Measurements from ENCODE around the gene SLC25A47. TPM values are rescaled to one million over a fixed set of nuclear protein-coding genes. Genes with fewer than 3 reads are reported as not detected.
A peak's percentile ranks its signal among the peaks of the same experiment; 100 is the strongest.

Gene SLC25A47
- total RNA-seq, 1 experiment from 2014 or later: not detected

DNA sequence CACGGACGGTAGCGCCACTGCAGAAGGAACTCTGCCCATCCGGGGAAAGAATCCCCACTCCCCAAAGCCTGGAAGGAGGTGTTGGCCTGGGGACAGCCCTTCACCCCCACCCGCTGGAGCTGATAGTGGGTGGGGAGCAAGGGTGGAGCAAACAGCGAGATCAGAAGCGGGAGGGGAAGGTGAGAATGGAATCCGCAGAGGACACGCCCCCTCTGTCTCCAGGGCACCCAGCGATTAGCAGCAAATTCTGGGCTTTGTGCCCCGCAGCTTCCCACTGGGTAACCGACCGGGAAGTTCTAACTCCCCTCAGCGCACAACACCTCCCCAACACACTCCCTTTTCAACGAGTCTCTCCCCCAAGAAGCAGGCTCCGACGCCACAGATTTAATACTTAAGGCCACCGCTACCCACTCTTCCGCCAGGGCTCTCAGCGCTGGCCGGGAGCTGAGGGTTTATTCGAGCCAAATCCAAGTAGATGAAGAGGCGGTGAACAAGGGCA lies 18.3 kb upstream of the SLC25A47 start:
- Mint-ChIP-seq H3K36me3 (ENCODE audit: insufficient read depth, unreplicated experiment) (no peaks in the 10 kb centered on the region), H3K27me3 (ENCODE audit: insufficient read depth, unreplicated experiment) (no peaks in the 10 kb centered on the region), H3K9me3 (ENCODE audit: unreplicated experiment) (no peaks in the 10 kb centered on the region), H3K27ac (ENCODE audit: unreplicated experiment) (no peak overlapping the region), H3K4me3 (ENCODE audit: unreplicated experiment) (peak overlapping the region; percentile 88), H3K4me1 (ENCODE audit: low read depth, unreplicated experiment) (peaks cover 10% of the 10 kb centered on the region)
- peak overlapping the region; percentile 82 for H3K4me3 ChIP-seq (ENCODE audit: low read depth, low read length)
- H3K27me3 ChIP-seq (replicated peaks; ENCODE audit: control insufficient read depth, insufficient read depth, low read length): no peaks in the 10 kb centered on the region
- peaks cover 14% of the 10 kb centered on the region; the same call in 1 of the 2 replicates for H3K4me1 ChIP-seq
- peak in 1 of 2 experiments; percentile 47 for DNase-seq
- ChIA-PET CTCF (no interaction called here), POLR2A (no interaction called here)
- no peaks in the 10 kb centered on the region for H3K9me3 ChIP-seq
- intact Hi-C loops (cut with micrococcal nuclease; ENCODE audit: unreplicated experiment): no loop called here
- H3K36me3 ChIP-seq (ENCODE audit: control insufficient read depth, insufficient read depth, low read length): no peaks in the 10 kb centered on the region
- TF ChIP-seq, protein P1, sequence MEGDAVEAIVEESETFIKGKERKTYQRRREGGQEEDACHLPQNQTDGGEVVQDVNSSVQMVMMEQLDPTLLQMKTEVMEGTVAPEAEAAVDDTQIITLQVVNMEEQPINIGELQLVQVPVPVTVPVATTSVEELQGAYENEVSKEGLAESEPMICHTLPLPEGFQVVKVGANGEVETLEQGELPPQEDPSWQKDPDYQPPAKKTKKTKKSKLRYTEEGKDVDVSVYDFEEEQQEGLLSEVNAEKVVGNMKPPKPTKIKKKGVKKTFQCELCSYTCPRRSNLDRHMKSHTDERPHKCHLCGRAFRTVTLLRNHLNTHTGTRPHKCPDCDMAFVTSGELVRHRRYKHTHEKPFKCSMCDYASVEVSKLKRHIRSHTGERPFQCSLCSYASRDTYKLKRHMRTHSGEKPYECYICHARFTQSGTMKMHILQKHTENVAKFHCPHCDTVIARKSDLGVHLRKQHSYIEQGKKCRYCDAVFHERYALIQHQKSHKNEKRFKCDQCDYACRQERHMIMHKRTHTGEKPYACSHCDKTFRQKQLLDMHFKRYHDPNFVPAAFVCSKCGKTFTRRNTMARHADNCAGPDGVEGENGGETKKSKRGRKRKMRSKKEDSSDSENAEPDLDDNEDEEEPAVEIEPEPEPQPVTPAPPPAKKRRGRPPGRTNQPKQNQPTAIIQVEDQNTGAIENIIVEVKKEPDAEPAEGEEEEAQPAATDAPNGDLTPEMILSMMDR (IDR thresholded peaks at IDR 0.05; ENCODE audit: insufficient read depth in 1 of 2, low read depth in 1 of 2, low read length in 1 of 2, severe bottlenecking in 1 of 2, unreplicated experiment in 1 of 2): no peak
- BruUV-seq (replicated peaks): no TSS peak

- peak overlapping the region; percentile 88 for H3K4me3 Mint-ChIP-seq (ENCODE audit: unreplicated experiment)
- POLR2A ChIA-PET: no interaction called here
- H3K27ac Mint-ChIP-seq (ENCODE audit: unreplicated experiment): no peak overlapping the region
- Histone ChIP-seq H3K27me3 (replicated peaks; ENCODE audit: control insufficient read depth, insufficient read depth, low read length) (no peaks in the 10 kb centered on the region), H3K4me1 (peaks cover 14% of the 10 kb centered on the region; the same call in 1 of the 2 replicates), H3K9me3 (no peaks in the 10 kb centered on the region), H3K36me3 (ENCODE audit: control insufficient read depth, insufficient read depth, low read length) (no peaks in the 10 kb centered on the region), H3K4me3 (ENCODE audit: low read depth, low read length) (peak overlapping the region; percentile 82)
- H3K4me1 Mint-ChIP-seq (ENCODE audit: low read depth, unreplicated experiment): peaks cover 10% of the 10 kb centered on the region
- H3K27me3 Mint-ChIP-seq (ENCODE audit: insufficient read depth, unreplicated experiment): no peaks in the 10 kb centered on the region
- TSS peak; percentile 26 for BruUV-seq (replicated peaks)
- no peaks in the 10 kb centered on the region for H3K36me3 Mint-ChIP-seq (ENCODE audit: insufficient read depth, unreplicated experiment)
- H3K9me3 Mint-ChIP-seq (ENCODE audit: unreplicated experiment): no peaks in the 10 kb centered on the region
- CTCF ChIA-PET: interaction anchor here (0.6 kb wide), 1 partner anchor 78 kb away, joined by 3 read pairs; no protein-coding TSS in a partner anchor
- DNase-seq: peak in 1 of 2 experiments; percentile 30
- intact Hi-C loops (cut with micrococcal nuclease; ENCODE audit: unreplicated experiment): no loop called here
- TF ChIP-seq, protein P1 (IDR thresholded peaks at IDR 0.05; ENCODE audit: insufficient read depth in 1 of 2, low read depth in 1 of 2, low read length in 1 of 2, severe bottlenecking in 1 of 2, unreplicated experiment in 1 of 2): no peak
Observed at GRCh38 chr14:100305324-100306100, 17.6 kb upstream of the SLC25A47 start.

- DNase-seq: peak; percentile 67 to 91
- no TSS peak for BruUV-seq (replicated peaks)
- TF ChIP-seq, protein P1 (IDR thresholded peaks at IDR 0.05; ENCODE audit: insufficient read depth in 1 of 2, low read depth in 1 of 2, low read length in 1 of 2, severe bottlenecking in 1 of 2, unreplicated experiment in 1 of 2): no peak
- Histone ChIP-seq H3K27me3 (replicated peaks; ENCODE audit: control insufficient read depth, insufficient read depth, low read length) (no peaks in the 10 kb centered on the region), H3K36me3 (ENCODE audit: control insufficient read depth, insufficient read depth, low read length) (no peaks in the 10 kb centered on the region), H3K9me3 (no peaks in the 10 kb centered on the region), H3K4me3 (ENCODE audit: low read depth, low read length) (peak within 1 kb of the TSS; percentile 82), H3K4me1 (peaks cover 14% of the 10 kb centered on the region; the same call in 1 of the 2 replicates)
- H3K9me3 Mint-ChIP-seq (ENCODE audit: unreplicated experiment): no peaks in the 10 kb centered on the region
- H3K27ac Mint-ChIP-seq (ENCODE audit: unreplicated experiment): no peak within 1 kb of the TSS
- CTCF ChIA-PET: interaction anchor here (0.6 kb wide), 1 partner anchor 78 kb away, joined by 3 read pairs; no protein-coding TSS in a partner anchor
- intact Hi-C loops (cut with micrococcal nuclease; ENCODE audit: unreplicated experiment): no loop called here
- H3K4me1 Mint-ChIP-seq (ENCODE audit: low read depth, unreplicated experiment): peaks cover 10% of the 10 kb centered on the region
- no peaks in the 10 kb centered on the region for H3K36me3 Mint-ChIP-seq (ENCODE audit: insufficient read depth, unreplicated experiment)
- no peaks in the 10 kb centered on the region for H3K27me3 Mint-ChIP-seq (ENCODE audit: insufficient read depth, unreplicated experiment)
- peak within 1 kb of the TSS; percentile 88 for H3K4me3 Mint-ChIP-seq (ENCODE audit: unreplicated experiment)
- POLR2A ChIA-PET: interaction anchor here (0.6 kb wide), 1 partner anchor 31 kb away, joined by 3 read pairs; no protein-coding TSS in a partner anchor
Observed at GRCh38 chr14:100306101-100306997, 16.8 kb upstream of the SLC25A47 start, which contains the start of gene SLC25A29. Gene SLC25A29, minus strand, starts transcription at chr14:100306444. Its CDS starts 212 bp downstream, at chr14:100306232.
